Liver (tissue), 9 donors: Measurements from ENCODE around the gene TAS1R2. TPM values are rescaled to one million over a fixed set of nuclear protein-coding genes. Genes with fewer than 3 reads are reported as not detected.

Experiments used
- DNase-seq: peaks from one replicate; pipeline ENCODE4 v3.0.0-alpha.2; 2017; ENCODE audit warnings: low spot score
- H3K27ac ChIP-seq, 2 donors: one replicate each; pipeline ENCODE4 v1.7.0; 2013; ENCODE audit warnings: inconsistent platforms in 2 of 2, low read length in 2 of 2, control low read depth in 1 of 2, low read depth in 1 of 2, mild to moderate bottlenecking in 1 of 2
- H3K27me3 ChIP-seq, 4 donors: one replicate each; pipeline versions ENCODE4 v1.6.1 to v1.7.0; 2013; ENCODE audit warnings: low read length in 3 of 4, inconsistent platforms in 1 of 4, mild to moderate bottlenecking in 1 of 4, moderate library complexity in 1 of 4; ENCODE audit not compliant: control insufficient read depth in 4 of 4, insufficient read depth in 4 of 4
- H3K36me3 ChIP-seq, 4 donors: one replicate each; pipeline versions ENCODE4 v1.6.1 to v1.7.0; 2013; ENCODE audit warnings: low read length in 3 of 4, mild to moderate bottlenecking in 3 of 4, low read depth in 1 of 4, moderate library complexity in 1 of 4; ENCODE audit not compliant: control insufficient read depth in 4 of 4, insufficient read depth in 3 of 4
- H3K4me1 ChIP-seq, 4 donors: one replicate each; pipeline versions ENCODE4 v1.6.1 to v1.7.0; 2013; ENCODE audit warnings: low read length in 3 of 4, mild to moderate bottlenecking in 3 of 4, moderate library complexity in 1 of 4; ENCODE audit not compliant: control insufficient read depth in 4 of 4, insufficient read depth in 4 of 4
- H3K4me3 ChIP-seq, 3 donors: one replicate each; pipeline versions ENCODE4 v1.6.1 to v1.7.0; 2013; ENCODE audit warnings: low read length in 3 of 3, control low read depth in 1 of 3, low read depth in 1 of 3, mild to moderate bottlenecking in 1 of 3
- H3K9ac ChIP-seq, 2 donors: one replicate each; pipeline ENCODE4 v1.7.0; 2013; ENCODE audit warnings: low read length in 2 of 2, mild to moderate bottlenecking in 2 of 2, moderate library complexity in 2 of 2, control low read depth in 1 of 2, low read depth in 1 of 2
- H3K9me3 ChIP-seq, 4 donors: one replicate each; pipeline versions ENCODE4 v1.6.1 to v1.7.0; 2013; ENCODE audit warnings: low read length in 3 of 4; ENCODE audit not compliant: control insufficient read depth in 4 of 4
- CTCF ChIP-seq: fragments of 150-350 bp; IDR thresholded peaks from 2 replicates; pipeline ENCODE4 v1.5.1; 2017; ENCODE audit warnings: improper control_type of control experiment, low read depth, low read length; ENCODE audit not compliant: missing input control
- FOXA1 ChIP-seq: IDR thresholded peaks from 2 replicates; pipeline ENCODE4 v1.6.1; 2016; ENCODE audit warnings: antibody characterized with exemption
- GABPA ChIP-seq, 2 donors: IDR thresholded peaks in 1 of 2; conservative IDR thresholded peaks in 1 of 2; 2 replicates each; pipeline ENCODE4 v1.6.1; 2016; ENCODE audit warnings: antibody characterized with exemption in 2 of 2, mild to moderate bottlenecking in 1 of 2, moderate library complexity in 1 of 2
- HNF4A ChIP-seq, 2 donors: conservative IDR thresholded peaks; 2 replicates each; pipeline ENCODE4 v1.6.1; 2016; ENCODE audit warnings: antibody characterized with exemption in 2 of 2, mild to moderate bottlenecking in 2 of 2
- HNF4G ChIP-seq: IDR thresholded peaks from 2 replicates; pipeline ENCODE4 v1.6.1; 2016; ENCODE audit warnings: antibody characterized with exemption
- JUND ChIP-seq, 2 donors: IDR thresholded peaks; 2 replicates each; pipeline ENCODE4 v1.6.1; 2016; ENCODE audit warnings: antibody characterized with exemption in 2 of 2
- MAX ChIP-seq: IDR thresholded peaks from 2 replicates; pipeline ENCODE4 v1.6.1; 2016; ENCODE audit warnings: antibody characterized with exemption
- NR2F2 ChIP-seq: IDR thresholded peaks from 2 replicates; pipeline ENCODE4 v1.6.1; 2016; ENCODE audit warnings: antibody characterized with exemption
- RAD21 ChIP-seq, 2 donors: IDR thresholded peaks; 2 replicates each; pipeline ENCODE4 v1.6.1; 2016; ENCODE audit warnings: antibody characterized with exemption in 2 of 2, mild to moderate bottlenecking in 2 of 2
- REST ChIP-seq: IDR thresholded peaks from 2 replicates; pipeline ENCODE4 v1.6.1; 2016; ENCODE audit warnings: antibody characterized with exemption, mild to moderate bottlenecking
- RXRA ChIP-seq, 2 donors: IDR thresholded peaks; 2 replicates each; pipeline ENCODE4 v1.6.1; 2017 to 2018; ENCODE audit warnings: antibody characterized with exemption in 2 of 2, mild to moderate bottlenecking in 1 of 2
- YY1 ChIP-seq: IDR thresholded peaks from 2 replicates; pipeline ENCODE4 v1.6.1; 2016; ENCODE audit warnings: antibody characterized with exemption, mild to moderate bottlenecking
- ZBTB33 ChIP-seq: IDR thresholded peaks from 2 replicates; pipeline ENCODE4 v1.6.1; 2016; ENCODE audit warnings: antibody characterized with exemption
- WGBS: extraction: QIAGEN DNeasy Blood & Tissue Kit; methylation state at CpG from one replicate; pipeline ENCODE4 v1.1.7; 2013; 5-methylcytosine and 5-hydroxymethylcytosine counted together
- polyA plus RNA-seq, 2 donors: library from polyadenylated mRNA; stranded (reverse) in 1 of 2; unstranded in 1 of 2; fragments of 200-250 nt in 1 of 2; fragments of >200 nt in 1 of 2; fragmentation: Nextera tagmentation in 1 of 2; extraction: Ambion mirVana in 1 of 2; gene quantifications; one replicate each; pipeline versions ENCODE4 v1.2.1 to v1.2.3, GENCODE V29; 2013 to 2015
- total RNA-seq, 2 donors: library from RNA; depleted of rRNA; stranded (reverse); fragments of >200 nt; gene quantifications; one replicate each; pipeline ENCODE4 v1.2.3, GENCODE V29; 2014
- donor health status: healthy.
- donor health status: healthy.
- donor health status: healthy.
- donor health status: healthy.
- donor health status: healthy.

Gene TAS1R2
- total and polyA plus RNA-seq, 4 donors: not detected

GRCh38 chr1:18868354-18868753 lies 8.9 kb upstream of the TAS1R2 start:
- peaks cover 0 to 13% (median 0%) of the 10 kb centered on the region in 4 donors for H3K4me1 ChIP-seq
- no peak overlapping the region for H3K4me3 ChIP-seq
- no peak overlapping the region for H3K27ac ChIP-seq
- H3K9ac ChIP-seq: no peak overlapping the region
- H3K27me3 ChIP-seq: no peaks in the 10 kb centered on the region
- TF ChIP-seq JUND (IDR thresholded peaks at IDR 0.05) (no peak), RAD21 (IDR thresholded peaks at IDR 0.05) (no peak), HNF4A (conservative IDR thresholded peaks at IDR 0.05) (no peak), REST (no peak), CTCF (no peak)
- no peak for DNase-seq
- peaks cover 0 to 20% (median 14%) of the 10 kb centered on the region in 4 donors for H3K36me3 ChIP-seq
- 72% methylated on average over 5 of the region's 5 CpGs for WGBS
- H3K9me3 ChIP-seq: no peaks in the 10 kb centered on the region

GRCh38 chr1:18866846-18867245 lies 7.4 kb upstream of the TAS1R2 start:
- no peak for TF ChIP-seq FOXA1
- TF ChIP-seq GABPA (IDR thresholded peaks at IDR 0.05 in 1 of 2, conservative IDR thresholded peaks at IDR 0.05 in 1 of 2): no peak
- TF ChIP-seq RXRA (IDR thresholded peaks at IDR 0.05): no peak
- no peak for TF ChIP-seq RAD21 (IDR thresholded peaks at IDR 0.05)
- TF ChIP-seq HNF4G: no peak
- Histone ChIP-seq H3K4me1 (no peaks in the 10 kb centered on the region), H3K9me3 (no peaks in the 10 kb centered on the region), H3K4me3 (no peak overlapping the region), H3K27me3 (no peaks in the 10 kb centered on the region), H3K27ac (no peak overlapping the region), H3K36me3 (peaks cover 0 to 5% (median under 1%) of the 10 kb centered on the region in 4 donors), H3K9ac (no peak overlapping the region)
- DNase-seq: no peak
- 42% methylated on average over 3 of the region's 3 CpGs for whole genome bisulfite sequencing

GRCh38 chr1:18866314-18866713 lies 6.9 kb upstream of the TAS1R2 start:
- TF ChIP-seq MAX (no peak), REST (no peak), NR2F2 (no peak), GABPA (IDR thresholded peaks at IDR 0.05 in 1 of 2, conservative IDR thresholded peaks at IDR 0.05 in 1 of 2) (no peak), ZBTB33 (no peak), YY1 (no peak), JUND (IDR thresholded peaks at IDR 0.05) (no peak), HNF4A (conservative IDR thresholded peaks at IDR 0.05) (no peak)
- Histone ChIP-seq H3K27me3 (no peaks in the 10 kb centered on the region), H3K36me3 (no peaks in the 10 kb centered on the region), H3K4me1 (no peaks in the 10 kb centered on the region), H3K4me3 (no peak overlapping the region), H3K27ac (no peak overlapping the region), H3K9ac (no peak overlapping the region), H3K9me3 (no peaks in the 10 kb centered on the region)
- WGBS: 77% methylated on average over 6 of the region's 6 CpGs
- no peak for DNase-seq
